ENCODE measurements around the gene FMN1. TPM values are rescaled to one million over a fixed set of nuclear protein-coding genes. Genes with fewer than 3 reads are reported as not detected.

The FMN1 gene
- total RNA-seq, 4 donors from 2014 or later, result 5.1 to 13.3 (median 9.0) TPM

GRCh38 chr15:32735989-32736700 lies 458.4 kb downstream of the FMN1 start:
- Histone ChIP-seq H3K9me3 (peaks cover 0 to 15% (median 0%) of the 10 kb centered on the region in 3 donors), H3K4me3 (no peak overlapping the region), H3K4me1 (no peaks in the 10 kb centered on the region), H3K27ac (no peak overlapping the region), H3K27me3 (no peaks in the 10 kb centered on the region), H3K36me3 (peaks cover 0 to 4% of the 10 kb centered on the region in 2 donors)
- ATAC-seq, result no peak
- TF ChIP-seq POLR2A (IDR thresholded peaks at IDR 0.05), result no peak
- no peak for TF ChIP-seq EP300 (IDR thresholded peaks at IDR 0.05)
- no peak for TF ChIP-seq CTCF (IDR thresholded peaks at IDR 0.05)
- TF ChIP-seq POLR2AphosphoS5 (IDR thresholded peaks at IDR 0.05), result no peak
- WGBS, 2 donors (ENCODE audit: low coverage in 1 of 2), result 80 to 90% methylated on average over 2 of the region's 2 CpGs

GRCh38 chr15:32733281-32733680 lies 461.2 kb downstream of the FMN1 start:
- no peaks in the 10 kb centered on the region for H3K27me3 ChIP-seq
- WGBS, 2 donors (ENCODE audit: low coverage in 1 of 2), result 43 to 88% methylated on average over 3 of the region's 3 CpGs

DNA sequence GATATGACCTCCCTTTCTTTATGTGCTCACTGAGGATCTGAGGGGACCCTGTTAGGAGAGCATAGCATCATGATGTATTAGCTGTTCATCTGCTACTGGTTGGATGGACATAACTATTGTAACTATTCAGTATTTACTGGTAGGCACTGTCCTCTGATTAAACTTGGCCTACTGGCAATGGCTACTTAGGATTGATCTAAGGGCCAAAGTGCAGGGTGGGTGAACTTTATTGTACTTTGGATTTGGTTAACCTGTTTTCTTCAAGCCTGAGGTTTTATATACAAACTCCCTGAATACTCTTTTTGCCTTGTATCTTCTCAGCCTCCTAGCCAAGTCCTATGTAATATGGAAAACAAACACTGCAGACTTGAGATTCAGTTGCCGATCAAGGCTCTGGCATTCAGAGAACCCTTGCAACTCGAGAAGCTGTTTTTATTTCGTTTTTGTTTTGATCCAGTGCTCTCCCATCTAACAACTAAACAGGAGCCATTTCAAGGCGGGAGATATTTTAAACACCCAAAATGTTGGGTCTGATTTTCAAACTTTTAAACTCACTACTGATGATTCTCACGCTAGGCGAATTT lies 461.8 kb downstream of the FMN1 start:
- H3K27me3 ChIP-seq, result no peaks in the 10 kb centered on the region
- TF ChIP-seq CTCF (IDR thresholded peaks at IDR 0.05), result no peak
- no peak for TF ChIP-seq POLR2AphosphoS5 (IDR thresholded peaks at IDR 0.05)
- TF ChIP-seq POLR2A (IDR thresholded peaks at IDR 0.05), result no peak
- no peak for TF ChIP-seq EP300 (IDR thresholded peaks at IDR 0.05)
- no peak overlapping the region for H3K27ac ChIP-seq
- WGBS, 2 donors (ENCODE audit: low coverage in 1 of 2), result 83 to 91% methylated on average over 5 to 6 of the region's 6 CpGs
- H3K9me3 ChIP-seq, result no peaks in the 10 kb centered on the region
- H3K4me1 ChIP-seq, result no peaks in the 10 kb centered on the region
- H3K4me3 ChIP-seq, result no peak overlapping the region
- no peak for ATAC-seq
- peaks cover 0 to 8% of the 10 kb centered on the region in 2 donors for H3K36me3 ChIP-seq

More at GRCh38 chr15:32733281-32733680, 461.2 kb downstream of the FMN1 start:
- Histone ChIP-seq H3K4me1 (no peaks in the 10 kb centered on the region), H3K36me3 (peaks cover 0 to 8% of the 10 kb centered on the region in 2 donors), H3K9me3 (no peaks in the 10 kb centered on the region), H3K4me3 (no peak overlapping the region), H3K27ac (no peak overlapping the region)
- TF ChIP-seq CTCF (IDR thresholded peaks at IDR 0.05), result no peak
- no peak for ATAC-seq

DNA sequence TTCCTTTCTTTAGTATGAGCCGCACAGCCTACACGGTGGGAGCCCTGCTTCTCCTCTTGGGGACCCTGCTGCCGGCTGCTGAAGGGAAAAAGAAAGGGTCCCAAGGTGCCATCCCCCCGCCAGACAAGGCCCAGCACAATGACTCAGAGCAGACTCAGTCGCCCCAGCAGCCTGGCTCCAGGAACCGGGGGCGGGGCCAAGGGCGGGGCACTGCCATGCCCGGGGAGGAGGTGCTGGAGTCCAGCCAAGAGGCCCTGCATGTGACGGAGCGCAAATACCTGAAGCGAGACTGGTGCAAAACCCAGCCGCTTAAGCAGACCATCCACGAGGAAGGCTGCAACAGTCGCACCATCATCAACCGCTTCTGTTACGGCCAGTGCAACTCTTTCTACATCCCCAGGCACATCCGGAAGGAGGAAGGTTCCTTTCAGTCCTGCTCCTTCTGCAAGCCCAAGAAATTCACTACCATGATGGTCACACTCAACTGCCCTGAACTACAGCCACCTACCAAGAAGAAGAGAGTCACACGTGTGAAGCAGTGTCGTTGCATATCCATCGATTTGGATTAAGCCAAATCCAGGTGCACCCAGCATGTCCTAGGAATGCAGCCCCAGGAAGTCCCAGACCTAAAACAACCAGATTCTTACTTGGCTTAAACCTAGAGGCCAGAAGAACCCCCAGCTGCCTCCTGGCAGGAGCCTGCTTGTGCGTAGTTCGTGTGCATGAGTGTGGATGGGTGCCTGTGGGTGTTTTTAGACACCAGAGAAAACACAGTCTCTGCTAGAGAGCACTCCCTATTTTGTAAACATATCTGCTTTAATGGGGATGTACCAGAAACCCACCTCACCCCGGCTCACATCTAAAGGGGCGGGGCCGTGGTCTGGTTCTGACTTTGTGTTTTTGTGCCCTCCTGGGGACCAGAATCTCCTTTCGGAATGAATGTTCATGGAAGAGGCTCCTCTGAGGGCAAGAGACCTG lies 463.5 kb downstream of the FMN1 start:
- no peak overlapping the region for H3K27ac ChIP-seq
- H3K36me3 ChIP-seq, result peaks cover 0 to 8% of the 10 kb centered on the region in 2 donors
- no peaks in the 10 kb centered on the region for H3K27me3 ChIP-seq
- H3K9me3 ChIP-seq, result no peaks in the 10 kb centered on the region
- H3K4me3 ChIP-seq, result no peak overlapping the region
- no peak for ATAC-seq
- H3K4me1 ChIP-seq, result no peaks in the 10 kb centered on the region
- 70 to 85% methylated on average over 7 to 16 of the region's 27 CpGs for WGBS, 2 donors (ENCODE audit: low coverage in 1 of 2)
- peak; percentile 36 for TF ChIP-seq POLR2AphosphoS5 (IDR thresholded peaks at IDR 0.05)
- no peak for TF ChIP-seq EP300 (IDR thresholded peaks at IDR 0.05)

DNA sequence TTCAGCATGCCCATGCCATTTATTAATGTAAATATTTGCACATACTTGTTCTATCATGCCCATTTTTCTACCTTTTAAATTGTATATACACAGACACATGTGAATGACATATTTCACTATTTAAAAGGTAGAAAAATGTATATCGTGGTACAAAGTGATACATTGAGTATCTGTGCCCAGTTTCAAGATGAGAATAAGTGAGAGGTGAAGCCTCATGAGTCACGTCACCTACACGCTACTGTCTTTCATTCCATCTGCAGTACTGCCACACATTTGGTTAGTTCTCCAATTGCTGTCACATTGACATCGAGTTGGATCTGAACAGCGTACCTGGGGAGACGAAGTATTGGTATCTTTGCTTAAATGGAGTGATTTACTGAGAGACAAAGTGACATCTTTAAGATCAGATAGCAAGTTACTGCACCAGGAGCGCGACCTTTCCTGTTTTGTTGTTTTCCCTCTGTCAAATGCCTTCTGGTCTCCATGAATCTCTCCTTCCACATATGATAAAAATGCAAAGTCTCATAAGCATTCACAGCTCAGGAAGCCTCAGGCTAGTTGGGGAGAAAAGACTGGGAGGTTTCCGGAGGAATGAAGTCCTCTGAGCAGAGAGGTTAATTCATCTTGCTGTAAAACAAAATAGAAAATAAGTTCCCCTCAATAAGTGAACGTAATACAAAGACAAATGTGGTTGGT lies 464.7 kb downstream of the FMN1 start:
- WGBS, 2 donors (ENCODE audit: low coverage in 1 of 2), result 79 to 85% methylated on average over 10 of the region's 10 CpGs
- no peak for TF ChIP-seq EP300 (IDR thresholded peaks at IDR 0.05)
- TF ChIP-seq POLR2AphosphoS5 (IDR thresholded peaks at IDR 0.05), result no peak
- TF ChIP-seq CTCF (IDR thresholded peaks at IDR 0.05), result no peak
- no peak for TF ChIP-seq POLR2A (IDR thresholded peaks at IDR 0.05)
- no peaks in the 10 kb centered on the region for H3K9me3 ChIP-seq
- H3K4me3 ChIP-seq, result no peak overlapping the region
- no peak overlapping the region for H3K27ac ChIP-seq
- peaks cover 0 to 8% of the 10 kb centered on the region in 2 donors for H3K36me3 ChIP-seq
- H3K27me3 ChIP-seq, result no peaks in the 10 kb centered on the region
- no peaks in the 10 kb centered on the region for H3K4me1 ChIP-seq
- ATAC-seq, result no peak
